ENCODE measurements around the gene SPOP. TPM values are rescaled to one million over a fixed set of nuclear protein-coding genes. Genes with fewer than 3 reads are reported as not detected.
"Not testable (repeated sequence)": the region's sequence is repeated elsewhere in the genome, so short reads cannot be mapped to it uniquely, and the experiment has no call there.

Gene SPOP
- total RNA-seq, 1 donor from 2014 or later: 47.1 TPM

DNA sequence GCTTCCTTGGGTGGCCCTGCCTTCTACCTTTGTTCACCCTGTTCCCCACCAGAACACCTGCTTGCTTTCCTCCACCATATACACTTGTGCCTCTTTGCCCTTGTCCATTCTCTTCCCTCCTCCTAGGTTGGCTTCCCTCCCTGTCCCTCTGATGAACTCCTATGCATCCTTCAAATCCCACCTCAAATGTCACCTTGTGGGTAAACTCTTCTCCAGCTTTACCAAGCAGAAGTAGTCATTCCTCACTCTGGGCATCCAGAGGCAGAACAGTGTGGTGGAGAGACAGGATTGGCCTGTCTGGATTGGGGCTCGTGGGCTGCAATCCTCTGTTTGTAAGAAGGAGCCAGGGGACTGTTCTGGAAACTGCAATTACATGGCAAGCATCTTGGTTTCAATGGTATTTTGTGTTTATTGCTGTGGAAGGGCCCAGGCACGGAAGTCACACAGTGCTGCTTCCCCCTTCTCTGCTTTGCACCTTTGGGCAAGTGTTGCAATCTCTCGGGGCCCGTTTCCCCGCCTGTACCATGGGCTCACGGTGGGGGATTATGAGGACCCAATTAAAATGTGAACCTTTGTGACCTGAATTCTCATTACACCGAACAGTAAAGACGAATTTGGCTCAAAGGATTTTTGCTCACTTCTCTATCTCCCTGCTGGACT lies 124.1 kb downstream of the SPOP start:
- no peak for DNase-seq (ENCODE audit: low read depth)

DNA sequence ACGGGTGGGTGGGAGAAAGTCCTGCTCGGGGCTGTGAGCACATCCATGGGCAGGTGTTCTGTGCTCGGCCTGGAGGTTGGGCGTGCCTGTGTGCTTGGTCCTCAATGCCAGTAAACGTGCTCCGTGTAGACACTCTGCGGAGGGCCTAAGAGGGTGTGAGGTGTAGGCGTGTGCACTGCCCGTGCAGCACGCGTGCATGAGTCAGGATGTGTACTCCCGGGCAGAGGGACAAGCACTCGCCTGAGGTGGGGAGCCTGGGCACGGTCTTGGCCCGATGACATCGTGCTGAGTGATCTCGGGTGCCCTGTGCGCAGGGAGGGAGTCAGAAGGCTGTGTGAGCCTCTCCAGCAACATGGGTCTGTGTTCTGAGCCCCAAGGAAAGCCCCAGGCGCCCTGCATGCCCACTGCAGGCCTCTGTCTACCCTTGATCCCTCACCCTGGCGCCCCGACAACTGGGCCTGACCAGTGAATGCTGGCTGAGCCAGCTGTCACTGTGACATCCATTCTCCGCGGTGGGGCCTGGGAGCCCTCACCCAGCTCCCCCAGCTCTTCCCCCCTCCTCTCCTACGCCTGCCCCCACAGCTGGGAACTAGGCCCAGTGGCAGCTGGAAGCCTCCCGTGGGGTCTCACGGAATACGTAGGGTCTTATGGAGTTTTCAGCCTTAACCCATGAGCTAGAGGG lies 125.7 kb downstream of the SPOP start:
- DNase-seq (ENCODE audit: low read depth): peak; percentile 37

DNA sequence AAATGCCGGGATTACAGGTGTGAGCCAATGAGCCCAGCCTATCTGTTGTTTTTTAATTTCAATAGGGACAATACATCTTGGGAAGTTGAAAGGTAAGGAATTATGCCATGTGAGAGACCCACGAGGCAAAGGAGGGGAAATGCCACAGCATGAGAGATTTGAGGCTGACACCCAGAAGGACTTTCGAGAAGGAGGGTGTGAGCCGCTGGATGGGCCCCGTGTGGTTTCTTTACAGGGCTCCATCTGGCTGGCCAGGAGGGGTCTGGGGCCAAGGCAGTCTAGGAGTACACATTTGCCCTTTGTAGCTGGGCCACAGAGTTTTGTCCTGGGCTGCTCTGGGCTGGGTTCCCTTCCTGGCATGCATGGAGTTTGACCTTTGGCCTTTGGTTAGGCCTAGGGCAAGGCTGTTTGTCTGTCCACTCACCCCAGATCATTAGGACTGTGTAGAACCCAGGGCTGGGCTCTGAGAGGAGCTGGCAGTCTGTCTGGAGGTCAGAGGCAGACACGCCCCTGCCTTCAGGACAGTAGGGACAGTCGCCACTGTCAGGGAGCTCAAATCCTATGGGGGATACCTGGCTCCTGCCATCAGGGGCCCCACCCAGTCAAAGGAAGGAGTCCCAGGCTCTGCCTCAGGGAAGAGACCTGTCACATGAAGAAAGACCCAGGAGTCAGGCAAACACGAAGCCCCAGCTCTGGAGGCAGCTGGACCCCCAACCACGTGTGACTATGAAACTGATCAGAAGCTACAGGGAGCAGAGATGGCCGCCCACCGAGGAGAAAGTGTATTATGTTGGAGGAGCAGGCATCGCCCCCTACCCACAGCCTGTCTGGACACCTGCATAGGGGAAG lies 126.5 kb downstream of the SPOP start:
- no peak for DNase-seq (ENCODE audit: low read depth)

DNA sequence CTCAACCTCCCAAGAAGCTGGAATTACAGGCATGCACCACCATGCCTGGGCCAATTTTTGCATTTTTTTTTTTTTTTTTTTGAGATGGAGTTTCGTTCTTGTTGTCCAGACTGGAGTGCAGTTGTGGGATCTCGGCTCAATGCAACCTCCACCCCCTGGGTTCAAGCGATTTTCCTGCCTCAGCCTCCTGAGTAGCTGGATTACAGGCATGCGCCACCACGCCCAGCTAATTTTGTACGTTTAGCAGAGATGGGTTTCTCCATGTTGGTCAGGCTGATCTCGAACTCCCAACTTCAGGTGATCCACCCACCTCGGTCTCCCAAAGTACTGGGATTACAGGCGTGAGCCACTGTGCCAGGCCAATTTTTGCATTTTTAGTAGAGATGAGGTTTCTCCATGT lies 127.1 kb downstream of the SPOP start:
- DNase-seq (ENCODE audit: low read depth): not testable (repeated sequence)

DNA sequence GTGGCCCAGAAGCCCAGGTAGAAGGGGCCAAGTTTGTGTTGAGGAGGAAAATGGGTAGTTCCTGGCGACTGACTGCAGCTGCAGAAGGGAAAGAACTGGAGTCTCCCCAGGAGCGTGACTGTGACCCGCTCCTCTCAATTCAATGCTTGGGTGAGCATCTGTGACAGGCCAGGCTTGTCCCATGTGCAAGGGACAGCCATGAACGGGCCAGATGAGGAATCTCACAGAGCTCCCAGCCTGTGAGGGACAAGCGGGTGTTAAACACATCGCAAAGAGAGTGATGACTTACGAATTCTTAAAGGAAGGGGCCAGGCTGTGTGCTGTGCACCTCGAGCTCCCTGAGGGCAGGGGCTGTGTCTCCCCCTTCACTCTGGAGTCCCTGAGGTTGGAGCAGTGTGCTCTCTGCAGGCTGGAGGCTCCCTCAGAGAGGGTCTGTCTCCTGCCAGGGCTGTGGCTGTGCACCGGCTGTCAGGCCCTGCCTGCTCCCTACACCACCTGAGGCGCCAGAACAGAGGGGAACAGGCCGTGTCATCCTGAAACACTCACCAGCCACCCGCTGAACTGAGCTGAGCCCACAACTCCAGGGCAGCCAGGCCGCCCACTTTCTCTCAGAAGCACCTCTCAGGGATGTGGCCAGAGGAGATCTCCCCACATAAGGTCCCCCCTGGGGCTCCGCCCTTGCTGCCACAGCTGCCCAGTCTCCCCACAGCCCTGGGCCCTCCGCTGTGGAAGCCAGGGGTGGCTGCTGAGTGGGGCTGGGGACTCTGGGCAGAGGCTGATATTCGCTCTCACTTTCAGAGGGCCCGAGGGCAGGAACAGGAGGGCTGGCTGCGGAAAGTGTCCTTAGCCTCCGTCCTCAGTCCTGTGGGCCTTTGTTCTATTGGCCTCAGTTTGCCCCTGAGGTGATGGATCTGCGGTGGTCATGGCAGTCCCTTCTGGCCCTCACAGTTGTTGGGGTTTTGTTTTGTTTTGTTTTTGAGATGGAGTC lies 127.9 kb downstream of the SPOP start:
- no peak for DNase-seq (ENCODE audit: low read depth)

DNA sequence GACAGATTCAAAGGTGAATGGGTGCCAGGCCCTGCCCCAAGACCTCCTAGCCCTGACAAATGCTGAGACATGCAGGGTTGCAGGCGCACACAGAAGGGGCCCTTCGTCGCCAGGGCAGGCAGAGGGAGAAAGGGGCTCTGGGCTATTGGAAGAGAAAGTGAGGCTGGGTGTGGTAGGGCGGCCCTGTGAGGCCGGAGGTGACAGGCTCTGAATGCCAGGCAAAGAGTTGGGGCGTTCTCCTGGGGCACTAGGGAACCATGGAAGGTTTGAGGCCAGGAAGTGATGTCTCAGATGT lies 128.6 kb downstream of the SPOP start:
- no peak for DNase-seq (ENCODE audit: low read depth)

Other genes with a start within 250 kb of the SPOP start
- gene NGFR, start 182.8 kb downstream of the SPOP start, total RNA-seq: 44.7 and 113 TPM in 2 replicates
- not detected in 2 replicates for gene NXPH3, start 102.2 kb downstream of the SPOP start, total RNA-seq
- gene SLC35B1, start 29.9 kb upstream of the SPOP start, total RNA-seq: 88.3 and 96.5 TPM in 2 replicates
- 21.0 and 27.9 TPM in 2 replicates for gene FAM117A, start 86.0 kb upstream of the SPOP start, total RNA-seq
- gene KAT7, start 110.6 kb upstream of the SPOP start, total RNA-seq: 28.5 and 34.9 TPM in 2 replicates
- not detected in 2 replicates for gene TAC4, start 170.0 kb upstream of the SPOP start, total RNA-seq

Measured in myocyte (in vitro differentiated cells).